SK-N-SH (cell line): Measurements from ENCODE around the gene LRRC56. TPM values are rescaled to one million over a fixed set of nuclear protein-coding genes. Genes with fewer than 3 reads are reported as not detected.

Experiments used
- CTCF ChIA-PET: fragments of 300-600, 350-600 bp; formaldehyde crosslinking; extraction: SDS; loops from one replicate; lab custom pipeline; 2021; lab: Yijun Ruan, JAX
- POLR2A ChIA-PET: fragments of 350-600 bp; sonication (Branson Sonifier 250); formaldehyde crosslinking; extraction: SDS; loops from one replicate; lab custom pipeline; 2020; ENCODE audit warnings: antibody characterized with exemption, inconsistent platforms; lab: Yijun Ruan, JAX
- DNase-seq: peaks from one replicate; pipeline ENCODE4 v3.0.0; 2012
- H2AFZ ChIP-seq: fragments of 200-600 bp; sonication (generic); 2 replicates; pipeline ENCODE4 v1.8.1; 2016; ENCODE audit warnings: antibody characterized with exemption, mild to moderate bottlenecking, low read depth
- H3F3A ChIP-seq: fragments of 200-600 bp; sonication (generic); replicated peaks from 2 replicates; pipeline ENCODE3; 2016; ENCODE audit warnings: antibody characterized with exemption, mild to moderate bottlenecking; ENCODE audit not compliant: insufficient read depth
- H3K27ac ChIP-seq, 2 experiments: fragments of 200-500 bp in 1 of 2; fragments of 200-600 bp in 1 of 2; sonication (Bioruptor generic) in 1 of 2; sonication (generic), shearing (Covaris generic) in 1 of 2; 2 replicates each; pipeline versions ENCODE4 v1.5.1 to v1.6.1; 2014 to 2016; ENCODE audit warnings: low read depth in 2 of 2, inconsistent platforms in 1 of 2, low read length in 1 of 2, mild to moderate bottlenecking in 1 of 2, mixed read lengths in 1 of 2
- H3K27me3 ChIP-seq: fragments of 200-600 bp; sonication (generic), shearing (Covaris generic); 2 replicates; pipeline ENCODE4 v1.6.1; 2016; ENCODE audit warnings: mixed run types; ENCODE audit not compliant: insufficient read depth
- H3K36me3 ChIP-seq, 2 experiments: fragments of 200-500 bp in 1 of 2; fragments of 200-600 bp in 1 of 2; sonication (Bioruptor generic) in 1 of 2; sonication (generic) in 1 of 2; replicated peaks in 1 of 2; 2 replicates each; pipeline versions ENCODE3 to v1.5.1; 2014 to 2016; ENCODE audit warnings: low read length in 1 of 2, mild to moderate bottlenecking in 1 of 2; ENCODE audit not compliant: insufficient read depth in 2 of 2, control insufficient read depth in 1 of 2
- H3K4me1 ChIP-seq, 2 experiments: fragments of 200-500 bp in 1 of 2; fragments of 200-600 bp in 1 of 2; sonication (Bioruptor generic) in 1 of 2; sonication (generic), shearing (Covaris generic) in 1 of 2; 2 replicates each; pipeline versions ENCODE4 v1.5.1 to v1.6.1; 2014 to 2016; ENCODE audit warnings: low read depth in 1 of 2, low read length in 1 of 2, mixed run types in 1 of 2; ENCODE audit not compliant: insufficient read depth in 2 of 2, control insufficient read depth in 1 of 2
- H3K4me2 ChIP-seq: fragments of 200-600 bp; sonication (generic), shearing (Covaris generic); 2 replicates; pipeline ENCODE4 v1.6.1; 2017; ENCODE audit warnings: mixed run types
- H3K4me3 ChIP-seq, 2 experiments: fragments of 200-500 bp in 1 of 2; fragments of 200-600 bp in 1 of 2; sonication (Bioruptor generic) in 1 of 2; sonication (generic), shearing (Covaris generic) in 1 of 2; 2 replicates each; pipeline versions ENCODE4 v1.5.1 to v1.8.1; 2014 to 2016; ENCODE audit warnings: low read depth in 2 of 2, inconsistent platforms in 1 of 2, low read length in 1 of 2, mild to moderate bottlenecking in 1 of 2, mixed read lengths in 1 of 2, moderate library complexity in 1 of 2
- H3K79me2 ChIP-seq: fragments of 200-600 bp; sonication (generic); 2 replicates; pipeline ENCODE4 v1.8.1; 2017; ENCODE audit warnings: mild to moderate bottlenecking; ENCODE audit not compliant: insufficient read depth
- H3K9ac ChIP-seq: fragments of 200-600 bp; sonication (generic); 2 replicates; pipeline ENCODE4 v1.6.1; 2017; ENCODE audit warnings: mixed run types
- H3K9me2 ChIP-seq: fragments of 200-600 bp; sonication (generic); 2 replicates; pipeline ENCODE4 v1.6.1; 2017; ENCODE audit warnings: mixed run types
- H3K9me3 ChIP-seq: fragments of 200-600 bp; sonication (generic); 2 replicates; pipeline ENCODE4 v1.6.1; 2017; ENCODE audit warnings: mixed run types, mild to moderate bottlenecking, moderate library complexity
- H4K20me1 ChIP-seq: fragments of 200-600 bp; sonication (generic); 2 replicates; pipeline ENCODE4 v1.6.1; 2017; ENCODE audit warnings: mild to moderate bottlenecking, mixed run types; ENCODE audit not compliant: insufficient read depth
- CHD2 ChIP-seq: fragments of 150-350 bp; IDR thresholded peaks from 2 replicates; pipeline ENCODE4 v1.6.1; 2018; ENCODE audit warnings: low read length; ENCODE audit not compliant: partially characterized antibody
- EP300 ChIP-seq, 2 experiments: IDR thresholded peaks; 2 replicates each; pipeline versions ENCODE4 v1.4.0 to v1.6.1; 2012; ENCODE audit warnings: borderline replicate concordance in 1 of 2, low read depth in 1 of 2, low read length in 1 of 2
- IRF3 ChIP-seq: fragments of 150-350 bp; IDR thresholded peaks from 2 replicates; pipeline ENCODE4 v1.6.1; 2016; ENCODE audit warnings: mild to moderate bottlenecking, low read depth, low read length
- MAX ChIP-seq: IDR thresholded peaks from 2 replicates; pipeline ENCODE4 v1.4.0; 2012; ENCODE audit warnings: low read depth
- MXI1 ChIP-seq: IDR thresholded peaks from 2 replicates; pipeline ENCODE4 v1.6.1; 2012; ENCODE audit warnings: mild to moderate bottlenecking, low read depth, low read length, improper control_type of control experiment
- NRF1 ChIP-seq: IDR thresholded peaks from 2 replicates; pipeline ENCODE4 v1.6.1; 2012; ENCODE audit warnings: low read depth, mild to moderate bottlenecking, low read length
- POLR2AphosphoS5 ChIP-seq: IDR thresholded peaks from 2 replicates; pipeline ENCODE4 v1.6.1; 2012; ENCODE audit warnings: low read depth, low read length
- SIN3A ChIP-seq: IDR thresholded peaks from 2 replicates; pipeline ENCODE4 v1.6.1; 2012; ENCODE audit warnings: low read depth, mild to moderate bottlenecking, low read length, moderate library complexity, borderline replicate concordance
- SMC3 ChIP-seq: IDR thresholded peaks from 2 replicates; pipeline ENCODE4 v1.6.1; 2012; ENCODE audit warnings: low read depth, low read length, improper control_type of control experiment
- TCF12 ChIP-seq: IDR thresholded peaks from 2 replicates; pipeline ENCODE4 v1.4.0; 2012
- TEAD4 ChIP-seq: IDR thresholded peaks from 2 replicates; pipeline ENCODE4 v1.4.0; 2012; ENCODE audit warnings: mild to moderate bottlenecking, borderline replicate concordance; ENCODE audit not compliant: insufficient read depth
- USF2 ChIP-seq: fragments of 150-350 bp; IDR thresholded peaks from 2 replicates; pipeline ENCODE4 v1.6.1; 2017; ENCODE audit warnings: antibody characterized with exemption, low read length, low read depth, borderline replicate concordance
- ZBTB33 ChIP-seq: IDR thresholded peaks from 2 replicates; pipeline ENCODE4 v1.4.0; 2012; ENCODE audit warnings: low read depth, borderline replicate concordance
- WGBS: methylation state at CpG from one replicate; pipeline ENCODE4 v1.1.6; 2017; ENCODE audit warnings: low lambda C conversion rate; 5-methylcytosine and 5-hydroxymethylcytosine counted together
- polyA plus RNA-seq, 3 experiments: library from polyadenylated mRNA; depleted of rRNA; stranded (reverse); fragments of >200 nt; gene quantifications; 2 replicates each; pipeline ENCODE4 v1.2.3, GENCODE V29; 2012

Gene LRRC56
- 1.2 and 1.4 TPM in 2 replicates for polyA plus RNA-seq (2012; rRNA removed)
- 0.30 and 0.52 TPM in 2 replicates for polyA plus RNA-seq (2012; cell fraction: cytosol; rRNA removed)
- polyA plus RNA-seq (2012; cell fraction: nucleus; rRNA removed) = 5.4 and 6.2 TPM in 2 replicates

GRCh38 chr11:536841-537621 lies at the start of gene LRRC56:
Gene LRRC56 (plus strand): TSS chr11:537527. CDS start chr11:540685, 3,158 bp downstream.
- 95% methylated on average over 90 of the region's 93 CpGs for WGBS
- POLR2A ChIA-PET = no interaction called here
- H3K27ac ChIP-seq = no peak within 1 kb of the TSS
- peak within 1 kb of the TSS in 1 of 2 experiments; percentile 68; a peak in 1 of 4 replicates for H3K4me3 ChIP-seq
- TF ChIP-seq TCF12 (no peak), NRF1 (no peak), TEAD4 (no peak), SIN3A (no peak), SMC3 (no peak), CHD2 (no peak), POLR2AphosphoS5 (no peak), EP300 (IDR thresholded peaks at IDR 0.05; ENCODE audit: borderline replicate concordance in 1 of 2, low read depth in 1 of 2, low read length in 1 of 2) (no peak), ZBTB33 (no peak), USF2 (no peak), IRF3 (no peak), MAX (no peak), MXI1 (no peak)
- H3K36me3 ChIP-seq = peaks cover 0 to 18% of the 10 kb centered on the region in 2 experiments
- H3K9me3 ChIP-seq = no peaks in the 10 kb centered on the region
- peak within 1 kb of the TSS; percentile 2; the same call in 1 of the 2 replicates for H2AFZ ChIP-seq
- H3K79me2 ChIP-seq = peaks cover 15% of the 10 kb centered on the region
- H3K9me2 ChIP-seq = no peaks in the 10 kb centered on the region
- CTCF ChIA-PET = interaction anchor here (1.5 to 1.6 kb wide), 2 partner anchors 18 to 31 kb away, joined by 4 to 12 read pairs; no protein-coding TSS in a partner anchor
- peak within 1 kb of the TSS; percentile 84; the same call in 1 of the 2 replicates for H3K4me2 ChIP-seq
- H3F3A ChIP-seq = no peaks in the 10 kb centered on the region
- H4K20me1 ChIP-seq = peaks cover 10% of the 10 kb centered on the region; the same call in 1 of the 2 replicates
- H3K4me1 ChIP-seq = peaks cover 0 to 12% of the 10 kb centered on the region in 2 experiments; a peak in 1 of 4 replicates
- DNase-seq = no peak
- no peak within 1 kb of the TSS for H3K9ac ChIP-seq
- no peaks in the 10 kb centered on the region for H3K27me3 ChIP-seq
